GM12878 (cell line): ENCODE measurements around the gene ULK4. TPM values are rescaled to one million over a fixed set of nuclear protein-coding genes. Genes with fewer than 3 reads are reported as not detected.

Source experiments
- ATAC-seq: fragments of 200-7000 bp; cut with Tn5 transposase; 3 replicates; pipeline ENCODE4 v1.9.1; 2020; ENCODE audit warnings: mild to moderate bottlenecking, moderate library complexity
- BruUV-seq: library from RNA; stranded (reverse); fragments of 400-500 nt; replicated peaks from 2 replicates; lab custom pipeline; 2021; lab: Mats Ljungman, UMichigan
- CTCF ChIA-PET: fragments of 300-600 bp; sonication (Branson Sonifier 250); formaldehyde crosslinking; extraction: SDS; loops from one replicate; lab custom pipeline; 2021; ENCODE audit warnings: inconsistent platforms; lab: Yijun Ruan, JAX
- POLR2A ChIA-PET: fragments of 350-600 bp; formaldehyde crosslinking; extraction: SDS; loops from one replicate; lab custom pipeline; 2021; ENCODE audit warnings: inconsistent platforms; lab: Charles Lee
- RAD21 ChIA-PET: fragments of 300-600 bp; sonication (Branson Sonifier 250); formaldehyde crosslinking; loops from one replicate; lab custom pipeline; 2023; ENCODE audit warnings: antibody characterized with exemption; ENCODE audit not compliant: unreplicated experiment; lab: Charles Lee
- SMC1A ChIA-PET: fragments of 300-600 bp; sonication (Branson Sonifier 250); formaldehyde crosslinking; loops from one replicate; lab custom pipeline; 2023; ENCODE audit not compliant: unreplicated experiment, uncharacterized antibody; lab: Charles Lee
- DNase-seq: peaks from one replicate; pipeline ENCODE4 v3.0.0-alpha.2; 2011; ENCODE audit warnings: low read depth, low spot score
- FAIRE-seq: peaks from 3 replicates; lab custom pipeline; 2011; peaks lifted over from hg19 to GRCh38; lab: Jason Lieb, UNC
- H2AFZ ChIP-seq: 2 replicates; pipeline ENCODE4 v1.6.0; 2011; ENCODE audit warnings: low read depth, low read length, control low read depth; ENCODE audit not compliant: control insufficient read depth
- H3K27ac ChIP-seq: 2 replicates; pipeline ENCODE4 v1.5.1; 2011; ENCODE audit warnings: control low read depth; ENCODE audit not compliant: control insufficient read depth, insufficient read depth
- H3K27me3 ChIP-seq, 2 experiments: replicated peaks in 1 of 2; 2 replicates each; pipeline versions ENCODE4 v1.6.0 to v1.6.1; 2011; ENCODE audit warnings: low read length in 1 of 2; ENCODE audit not compliant: control insufficient read depth in 2 of 2, insufficient read depth in 2 of 2
- H3K36me3 ChIP-seq, 2 experiments: 2 replicates each; pipeline ENCODE4 v1.5.1; 2011; ENCODE audit warnings: low read length in 1 of 2; ENCODE audit not compliant: control insufficient read depth in 2 of 2, insufficient read depth in 2 of 2
- H3K4me1 ChIP-seq: 2 replicates; pipeline ENCODE4 v1.6.1; 2011; ENCODE audit warnings: mild to moderate bottlenecking, low read length, moderate library complexity, mixed read lengths; ENCODE audit not compliant: control insufficient read depth, insufficient read depth
- H3K4me2 ChIP-seq: 2 replicates; pipeline ENCODE4 v1.6.0; 2011; ENCODE audit warnings: control low read depth; ENCODE audit not compliant: control insufficient read depth, insufficient read depth
- H3K4me3 ChIP-seq: fragments of 200-600 bp; sonication (generic); 2 replicates; pipeline ENCODE4 v1.5.1; 2016
- H3K79me2 ChIP-seq: 2 replicates; pipeline ENCODE4 v1.6.0; 2011; ENCODE audit warnings: low read length; ENCODE audit not compliant: control insufficient read depth, insufficient read depth
- H3K9ac ChIP-seq: 2 replicates; pipeline ENCODE4 v1.8.0; 2011; ENCODE audit warnings: low read length, control low read depth, mixed read lengths; ENCODE audit not compliant: control insufficient read depth, insufficient read depth
- H3K9me3 ChIP-seq: replicated peaks from 3 replicates; pipeline ENCODE4 v1.5.1; 2011; ENCODE audit warnings: mild to moderate bottlenecking, low read length; ENCODE audit not compliant: control insufficient read depth, insufficient read depth
- H4K20me1 ChIP-seq: 2 replicates; pipeline ENCODE4 v1.6.0; 2011; ENCODE audit not compliant: control insufficient read depth, insufficient read depth
- BRCA1 ChIP-seq: IDR thresholded peaks from 2 replicates; pipeline ENCODE4 v1.6.1; 2011; ENCODE audit warnings: low read depth, low read length, improper control_type of control experiment
- CBFB ChIP-seq: IDR thresholded peaks from 2 replicates; pipeline ENCODE4 v1.6.1; 2016; ENCODE audit warnings: antibody characterized with exemption, low read depth
- FOXK2 ChIP-seq: fragments of 450-650 bp; IDR thresholded peaks from 2 replicates; pipeline ENCODE4 v1.6.1; 2017; ENCODE audit warnings: mild to moderate bottlenecking, moderate library complexity
- MYB ChIP-seq: fragments of 150-350 bp; IDR thresholded peaks from 2 replicates; pipeline ENCODE4 v1.6.1; 2014; ENCODE audit warnings: mild to moderate bottlenecking, low read depth, low read length, borderline replicate concordance
- PKNOX1 ChIP-seq: fragments of 450-650 bp; IDR thresholded peaks from 2 replicates; pipeline ENCODE4 v1.6.1; 2016; ENCODE audit warnings: mild to moderate bottlenecking
- POLR2AphosphoS5 ChIP-seq: IDR thresholded peaks from 2 replicates; pipeline ENCODE4 v1.6.1; 2011; ENCODE audit warnings: mild to moderate bottlenecking, low read length, inconsistent platforms
- SIX5 ChIP-seq: IDR thresholded peaks from 2 replicates; pipeline ENCODE4 v1.6.1; 2011; ENCODE audit warnings: mild to moderate bottlenecking, low read depth, low read length, moderate library complexity; ENCODE audit not compliant: severe bottlenecking
- STAT1 ChIP-seq: fragments of 450-650 bp; conservative IDR thresholded peaks from 2 replicates; pipeline ENCODE4 v1.6.1; 2014; ENCODE audit warnings: antibody characterized with exemption, mild to moderate bottlenecking
- ZNF217 ChIP-seq: fragments of 450-650 bp; IDR thresholded peaks from 2 replicates; pipeline ENCODE4 v1.6.1; 2017; ENCODE audit warnings: antibody characterized with exemption, mild to moderate bottlenecking
- WGBS: methylation state at CpG from one replicate; pipeline ENCODE4 v1.1.6; 2016; ENCODE audit warnings: low lambda C conversion rate; ENCODE audit not compliant: insufficient replicate concordance, insufficient coverage; ENCODE audit errors: missing lambda C conversion rate; 5-methylcytosine and 5-hydroxymethylcytosine counted together
- in situ Hi-C: fragments of 300-500 bp; cut with MboI; formaldehyde crosslinking; loops from 9 replicates; pipeline ENCODE4 v1.14.3; 2018; ENCODE audit warnings: mixed read lengths
- intact Hi-C: fragments of 100-400 bp; cut with micrococcal nuclease; formaldehyde crosslinking; loops from one replicate; pipeline ENCODE4 v1.14.2; 2022; ENCODE audit not compliant: unreplicated experiment
- polyA plus RNA-seq, 11 experiments: library from polyadenylated mRNA; depleted of rRNA in 4 of 11; unstranded in 6 of 11; stranded (reverse) in 5 of 11; fragments of >200 nt; fragmentation: Nextera tagmentation in 4 of 11; fragmentation: Illumina TruSeq in 1 of 11; extraction: Ambion mirVana in 4 of 11; extraction: Trizol in 1 of 11; gene quantifications; 1 replicate in 1 of 11; 2 replicates in 10 of 11; pipeline versions ENCODE4 v1.2.1 to v1.2.3, GENCODE V29; 2011 to 2016; ENCODE audit warnings: inconsistent platforms in 2 of 11, missing spikeins in 2 of 11, low read depth in 1 of 11
- total RNA-seq, 4 experiments: library from RNA; depleted of rRNA in 3 of 4; stranded (reverse); fragments of >200 nt in 3 of 4; fragmentation: Illumina TruSeq in 1 of 4; extraction: Trizol in 1 of 4; gene quantifications; 2 replicates each; pipeline versions ENCODE4 v1.2.1 to v1.2.3, GENCODE V29; 2013 to 2021

Gene ULK4
- total and polyA plus RNA-seq, 10 of the 15 experiments (the other 5 are each of a cell fraction or from before 2014, with no cell fraction given) = 3.5 to 7.6 (median 6.3) TPM

- Histone ChIP-seq H3K4me3 (no peak overlapping the region), H3K4me2 (no peak overlapping the region), H4K20me1 (no peaks in the 10 kb centered on the region), H3K27ac (no peak overlapping the region), H3K9ac (no peak overlapping the region), H3K9me3 (no peaks in the 10 kb centered on the region), H2AFZ (no peak overlapping the region), H3K4me1 (no peaks in the 10 kb centered on the region), H3K36me3 (no peaks in the 10 kb centered on the region), H3K27me3 (peaks cover 0 to 2% of the 10 kb centered on the region in 2 experiments; a peak in 1 of 4 replicates), H3K79me2 (no peaks in the 10 kb centered on the region)
- no peak for DNase-seq
- no peak for ATAC-seq
- no TSS peak for BruUV-seq
- TF ChIP-seq SIX5 (no peak), BRCA1 (no peak), ZNF217 (no peak), POLR2AphosphoS5 (no peak), FOXK2 (no peak), MYB (no peak), STAT1 (no peak), PKNOX1 (no peak), CBFB (no peak)
- in situ Hi-C loops = no loop called here
- RAD21 ChIA-PET = no interaction called here
- SMC1A ChIA-PET = no interaction called here
- intact Hi-C loops = no loop called here
- CTCF ChIA-PET = no interaction called here
- POLR2A ChIA-PET = no interaction called here
- FAIRE-seq = no peak
- 17% methylated on average over 2 of the region's 2 CpGs for WGBS
Measured at GRCh38 chr3:41328926-41329325, 633.0 kb downstream of the ULK4 start.
